Dermis microvascular lymphatic vessel endothelial cell (primary cell): ENCODE results near the gene ANP32A. TPM values are rescaled to one million over a fixed set of nuclear protein-coding genes. Genes with fewer than 3 reads are reported as not detected.
"Not testable (repeated sequence)": the region's sequence is repeated elsewhere in the genome, so short reads cannot be mapped to it uniquely, and the experiment has no call there.

Experiments
- DNase-seq, 2 donors: peaks; one replicate each; pipeline versions ENCODE4 v3.0.0 to v3.0.0-alpha.2; 2010; ENCODE audit warnings: low read depth in 2 of 2
- total RNA-seq: library from RNA; depleted of rRNA; stranded (reverse); fragments of >200 nt; gene quantifications from 2 replicates; pipeline ENCODE4 v1.2.1, GENCODE V29; 2014

ANP32A gene
- total RNA-seq: 45.3 and 52.5 TPM in 2 replicates

DNA sequence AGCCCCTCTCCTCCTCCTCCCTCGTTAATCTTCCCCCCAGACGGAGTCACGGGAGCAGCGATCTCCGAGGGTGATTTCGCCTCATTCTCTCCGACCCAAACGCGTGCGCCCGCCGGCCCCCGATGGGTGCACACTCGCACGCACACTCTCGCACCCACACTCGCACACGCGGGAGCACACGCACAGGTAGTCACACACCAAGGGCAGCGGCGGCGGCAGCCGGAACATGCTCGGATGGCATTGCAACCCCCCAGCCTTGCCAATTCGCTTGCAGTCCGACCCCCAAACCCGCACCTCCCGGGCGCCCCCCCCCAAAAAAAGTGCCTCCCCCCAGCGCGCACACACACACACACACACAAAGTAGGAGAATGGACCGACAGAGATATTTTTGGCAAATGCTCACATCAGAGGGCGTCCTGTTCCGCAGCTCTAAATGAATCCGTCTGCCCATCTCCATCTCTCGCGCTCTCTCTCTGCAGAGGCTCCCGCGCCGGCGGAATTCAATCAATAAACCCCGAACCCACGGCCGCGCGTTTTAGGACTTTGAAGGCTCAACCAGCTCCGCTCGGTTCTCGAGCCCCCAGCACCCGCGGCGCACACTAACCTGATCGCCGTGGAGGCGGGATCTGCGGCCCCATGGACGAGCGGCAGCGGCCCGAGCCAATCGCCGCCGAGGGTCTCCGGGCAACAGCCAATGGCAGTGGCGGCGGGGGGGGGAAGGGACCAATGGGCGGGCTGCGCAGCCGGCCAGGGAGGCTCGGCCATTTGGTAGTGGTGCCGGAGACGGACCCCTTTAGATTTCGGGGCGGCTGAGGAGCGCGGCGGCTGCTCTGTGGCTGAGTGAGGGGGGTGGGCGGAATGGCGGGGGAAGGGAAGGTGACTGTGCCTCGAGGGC lies at the start of gene ANP32A:
Gene ANP32A (minus strand): TSS at position 601 of the 895 bp plus-strand sequence. CDS start 144 bp downstream, at position 457.
- peak; percentile 84 to 96 for DNase-seq

DNA sequence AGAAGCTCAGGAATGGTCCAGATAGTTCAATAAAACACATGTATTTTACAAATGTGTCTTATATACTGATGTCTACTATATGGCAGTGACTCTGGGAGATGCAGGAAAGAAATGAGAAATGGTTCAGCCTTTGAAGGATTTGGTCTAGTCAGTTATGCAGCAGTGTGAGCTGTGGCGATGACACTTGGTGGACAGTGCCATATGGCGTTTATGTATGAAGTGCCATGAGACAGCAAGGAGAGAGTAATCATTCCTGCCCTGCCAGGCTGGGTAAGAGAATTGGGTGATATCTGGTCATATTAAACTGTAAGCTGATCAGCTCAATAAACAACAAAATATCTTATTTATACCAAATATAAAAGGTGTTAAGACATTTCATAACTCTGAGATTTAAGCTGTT lies 47.6 kb upstream of the ANP32A start:
- no peak for DNase-seq

GRCh38 chr15:68862415-68862814 lies 41.7 kb upstream of the ANP32A start:
- no peak for DNase-seq

DNA sequence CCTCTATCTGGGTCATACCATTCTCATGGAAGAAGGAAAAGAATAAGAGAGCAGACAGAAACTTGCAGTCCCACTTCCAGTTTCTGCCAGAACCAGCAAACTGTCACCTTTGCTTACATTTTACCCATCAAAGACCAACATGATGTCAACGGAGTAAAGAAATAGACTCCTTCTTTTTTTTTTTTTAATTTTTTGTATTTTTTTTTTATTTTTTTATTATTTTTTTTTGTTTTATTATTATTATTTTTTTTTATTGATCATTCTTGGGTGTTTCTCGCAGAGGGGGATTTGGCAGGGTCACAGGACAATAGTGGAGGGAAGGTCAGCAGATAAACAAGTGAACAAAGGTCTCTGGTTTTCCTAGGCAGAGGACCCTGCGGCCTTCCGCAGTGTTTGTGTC lies 38.0 kb upstream of the ANP32A start:
- not testable (repeated sequence) for DNase-seq

GRCh38 chr15:68857443-68857842 lies 36.7 kb upstream of the ANP32A start:
- DNase-seq: not testable (repeated sequence)

GRCh38 chr15:68852461-68852860 lies 31.8 kb upstream of the ANP32A start:
- no peak for DNase-seq

DNA sequence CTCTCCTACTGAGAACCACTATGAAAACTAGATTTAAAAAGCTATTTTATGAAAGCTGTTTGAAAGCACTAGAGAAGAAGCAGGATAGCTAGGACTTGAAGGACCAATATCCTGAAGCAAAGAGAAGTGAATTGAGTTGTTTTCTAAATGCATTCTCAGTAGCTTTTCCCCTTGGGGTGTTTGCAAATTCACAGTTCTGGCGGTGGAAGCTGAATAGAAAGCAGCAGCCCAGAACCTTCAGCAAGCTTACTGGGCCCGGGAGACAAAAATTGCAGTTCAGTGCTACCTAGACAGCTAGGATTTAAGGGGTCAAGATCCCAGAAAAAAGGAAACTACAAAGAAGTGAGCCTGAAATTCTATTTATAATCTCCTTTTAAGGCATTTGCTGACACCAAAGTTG lies 31.3 kb upstream of the ANP32A start:
- no peak for DNase-seq

- no peak for DNase-seq
These were observed 28.8 kb upstream of the ANP32A start for GRCh38 chr15:68849497-68849896.

DNA sequence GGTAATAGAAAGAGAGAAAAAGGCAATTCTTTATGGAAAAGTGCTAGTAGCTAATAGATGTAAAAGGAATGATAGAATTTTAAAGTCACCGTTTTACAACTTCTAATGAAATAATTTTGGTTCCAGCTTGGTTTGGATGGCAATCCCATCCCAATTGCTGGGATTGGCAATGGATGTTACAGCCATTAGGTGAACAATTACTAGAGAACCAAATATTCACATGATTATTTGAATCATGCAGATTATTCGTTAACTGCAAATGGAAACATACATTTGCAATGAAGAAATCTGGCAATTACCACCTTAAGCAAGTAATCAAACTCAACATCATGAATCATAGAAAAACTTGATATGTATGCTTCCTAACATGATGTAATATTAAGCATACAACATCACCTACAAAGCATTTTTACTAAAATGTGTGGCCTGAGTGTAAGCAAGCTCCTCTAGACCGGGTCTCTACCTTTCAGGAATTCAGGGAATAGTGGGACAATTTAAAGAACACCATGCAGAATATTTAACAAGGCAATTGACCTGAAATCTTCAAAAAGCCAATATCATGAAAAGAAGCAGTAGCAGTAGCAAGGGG lies 26.2 kb upstream of the ANP32A start:
- no peak for DNase-seq

- DNase-seq: no peak
These were observed 24.3 kb upstream of the ANP32A start for GRCh38 chr15:68844856-68845550.

DNA sequence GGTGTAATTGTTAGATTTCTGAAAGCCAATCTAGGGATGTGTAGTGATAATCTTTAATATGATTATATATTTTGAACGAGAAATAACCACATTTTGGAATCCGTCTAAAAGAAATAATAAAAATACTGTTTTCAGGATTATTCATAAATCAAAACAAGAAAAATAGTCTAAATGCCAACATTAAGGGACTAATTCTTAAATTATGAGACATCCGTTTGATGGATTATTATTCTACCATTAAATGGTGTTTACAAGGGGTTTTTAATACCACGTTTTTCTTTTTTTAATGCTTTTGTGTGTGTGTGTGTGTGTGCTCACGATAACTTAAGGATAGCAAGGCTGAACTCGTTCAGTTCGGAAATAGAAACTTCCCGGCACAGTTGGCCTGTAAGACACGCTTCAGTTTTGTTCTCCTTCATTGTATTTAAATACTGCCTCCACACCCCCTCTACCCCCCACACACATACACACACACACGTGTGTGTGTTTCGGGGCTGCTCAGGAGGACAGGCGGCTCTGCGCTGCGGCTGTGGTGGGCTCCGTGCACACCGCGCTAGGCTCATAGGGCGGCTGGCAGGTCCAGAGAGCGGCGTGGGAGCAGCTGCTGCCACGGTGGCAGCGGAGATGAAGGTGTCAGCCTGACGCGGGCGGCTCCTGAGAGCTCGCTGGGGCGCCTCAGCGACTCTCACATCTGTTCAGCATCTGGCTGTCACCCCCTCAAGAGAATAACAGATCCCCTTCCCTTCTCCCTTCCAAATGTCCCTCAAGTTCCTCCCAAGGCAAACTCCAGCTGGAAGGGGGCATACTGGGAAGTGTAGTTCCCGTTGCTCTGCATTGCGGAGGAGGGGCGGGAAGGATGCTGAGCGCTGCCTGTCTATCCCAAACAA lies 23.0 kb upstream of the ANP32A start:
- DNase-seq: peak in 1 of 2 donors; percentile 17

GRCh38 chr15:68842958-68843357 lies 22.3 kb upstream of the ANP32A start:
- no peak for DNase-seq

DNA sequence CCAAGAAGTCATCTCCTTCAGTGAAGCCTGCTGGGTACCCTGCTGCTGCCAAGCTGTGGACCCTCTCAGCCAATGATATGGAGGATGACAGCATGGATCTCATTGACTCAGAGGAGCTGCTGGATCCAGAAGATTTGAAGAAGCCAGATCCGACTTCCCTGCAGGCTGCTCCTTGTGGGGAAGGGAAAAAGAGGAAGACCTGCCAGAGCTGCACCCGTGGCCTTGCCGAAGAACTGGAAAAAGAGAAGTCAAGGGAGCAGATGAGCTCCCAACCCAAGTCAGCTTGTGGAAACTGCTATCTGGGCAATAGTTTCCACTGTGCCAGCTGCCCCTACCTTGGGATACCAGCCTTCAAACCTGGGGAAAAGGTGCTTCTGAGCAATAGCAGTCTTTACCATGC lies 13.7 kb upstream of the ANP32A start:
- DNase-seq: no peak

DNA sequence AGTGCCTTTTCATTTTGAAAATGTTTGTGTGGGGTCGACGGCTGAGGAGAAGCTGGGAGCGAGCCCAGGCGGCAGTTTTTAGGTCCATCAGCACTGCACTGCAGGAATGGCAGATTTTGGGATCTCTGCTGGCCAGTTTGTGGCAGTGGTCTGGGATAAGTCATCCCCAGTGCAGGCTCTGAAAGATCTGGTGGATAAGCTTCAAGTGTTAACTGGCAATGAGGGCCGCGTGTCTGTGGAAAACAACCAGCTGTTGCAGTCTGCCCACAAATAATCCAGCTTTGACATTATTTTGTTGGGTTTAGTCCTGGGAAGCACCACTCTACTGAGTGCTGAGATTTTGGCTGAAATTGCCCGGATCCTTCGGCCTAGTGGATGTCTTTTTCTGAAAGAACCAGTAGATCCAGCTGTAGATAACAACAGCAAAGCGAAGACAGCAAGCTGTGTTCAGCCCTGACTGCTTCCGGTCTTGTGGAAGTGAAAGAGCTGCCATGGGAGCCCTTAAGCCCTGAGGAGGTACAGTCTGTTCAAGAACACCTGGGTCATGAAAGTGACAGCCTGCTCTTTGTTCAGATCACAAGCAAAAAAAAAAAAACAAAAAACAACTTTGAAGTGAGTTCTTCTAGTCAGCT lies 13.1 kb upstream of the ANP32A start:
- DNase-seq: no peak

- DNase-seq: no peak
These were observed 9.6 kb upstream of the ANP32A start for GRCh38 chr15:68830141-68830785.

DNA sequence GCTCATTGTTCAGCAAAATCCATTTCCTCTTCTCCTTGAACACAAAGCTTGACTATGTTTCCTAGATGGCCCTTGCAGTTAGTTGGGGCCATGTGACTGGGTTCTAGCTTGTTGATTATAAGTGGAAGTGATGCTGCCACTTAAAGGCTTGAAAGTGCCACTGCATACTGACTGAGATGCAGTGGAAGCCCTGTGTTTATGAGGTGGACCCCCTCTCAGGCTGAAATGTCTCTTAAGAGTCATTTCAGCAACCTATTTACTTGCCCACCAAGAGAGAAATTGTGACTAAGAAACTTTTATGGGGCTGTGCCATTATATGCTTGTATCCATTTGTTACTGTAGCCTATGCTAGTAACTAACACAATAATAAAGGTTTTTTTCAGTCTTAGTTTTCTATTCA lies 8.4 kb upstream of the ANP32A start:
- peak in 1 of 2 donors; percentile 65 for DNase-seq

GRCh38 chr15:68823561-68823960 lies 2.9 kb upstream of the ANP32A start:
- DNase-seq: no peak

DNA sequence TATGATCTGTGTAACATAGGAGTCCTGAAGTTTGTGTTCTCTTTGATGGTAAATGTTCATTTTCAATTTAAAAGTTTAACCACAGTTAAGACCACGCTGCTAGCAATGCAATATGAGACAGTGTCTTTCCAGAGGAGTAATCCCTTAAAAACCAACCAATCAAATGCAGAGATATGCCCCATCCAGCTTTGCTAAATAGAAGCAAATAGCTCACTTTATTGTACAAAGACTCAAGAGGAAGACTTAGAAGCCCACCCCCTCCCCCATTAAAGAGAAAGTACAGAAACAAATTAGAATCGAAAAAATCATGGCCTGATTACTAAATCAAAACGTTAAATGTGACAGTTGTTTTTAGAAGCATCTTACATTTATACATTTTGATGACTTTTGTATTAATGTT lies 2.1 kb upstream of the ANP32A start:
- no peak for DNase-seq

DNA sequence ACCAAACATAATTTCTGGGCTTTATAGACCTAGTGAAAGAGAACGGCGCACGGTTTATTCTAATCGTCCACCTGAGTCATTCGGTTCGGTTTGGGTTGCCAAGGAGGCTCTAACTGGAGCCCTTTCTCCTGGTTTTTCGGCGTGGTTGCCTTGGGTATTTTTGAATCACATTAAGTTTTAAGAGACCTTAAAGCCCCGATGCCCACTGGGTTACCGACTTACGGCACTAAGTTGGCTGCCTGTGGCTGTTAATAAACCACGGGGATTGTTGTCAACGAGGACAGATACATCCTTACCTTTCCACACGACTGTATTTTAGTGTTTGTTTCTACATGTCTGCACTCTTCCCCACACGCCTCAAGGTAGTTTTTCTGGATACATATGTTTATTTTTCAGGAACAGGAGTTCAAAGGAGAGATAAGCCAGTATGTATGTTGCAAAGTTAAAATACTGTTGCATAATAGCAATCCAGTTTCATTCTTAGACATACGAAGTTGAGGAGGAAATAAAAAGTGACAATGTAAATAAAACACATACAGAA lies 1.2 kb upstream of the ANP32A start:
- peak in 1 of 2 donors; percentile 5 for DNase-seq
